ENCODE results near the gene RIOK3. TPM values are rescaled to one million over a fixed set of nuclear protein-coding genes. Genes with fewer than 3 reads are reported as not detected.

RIOK3 gene
- total and polyA plus RNA-seq, 9 donors = 21.5 to 48.3 (median 39.2) TPM

GRCh38 chr18:23528580-23529472 lies 75.7 kb downstream of the RIOK3 start:
- no peaks in the 10 kb centered on the region for H3K36me3 ChIP-seq
- H3K4me1 ChIP-seq (ENCODE audit: insufficient read depth) = peaks cover 2% of the 10 kb centered on the region
- no peaks in the 10 kb centered on the region for H3K27me3 ChIP-seq
- H3K9me3 ChIP-seq = no peaks in the 10 kb centered on the region
- TF ChIP-seq EP300 (IDR thresholded peaks at IDR 0.05) (no peak), POLR2A (IDR thresholded peaks at IDR 0.05) (no peak), CTCF (IDR thresholded peaks at IDR 0.05) (no peak)
- DNase-seq = peak in 1 of 5 donors; percentile 35
- 84 to 86% (median 84%) methylated on average over 20 of the region's 20 CpGs for WGBS, 3 donors
- no peak overlapping the region for H3K27ac ChIP-seq
- H3K4me3 ChIP-seq = no peak overlapping the region
- intact Hi-C loops (cut with DNase I) = no loop called here

GRCh38 chr18:23529604-23530003 lies 76.5 kb downstream of the RIOK3 start:
- no peak for DNase-seq
- Histone ChIP-seq H3K4me3 (no peak overlapping the region), H3K27ac (no peak overlapping the region), H3K4me1 (ENCODE audit: insufficient read depth) (peaks cover 2% of the 10 kb centered on the region), H3K36me3 (no peaks in the 10 kb centered on the region), H3K9me3 (no peaks in the 10 kb centered on the region), H3K27me3 (no peaks in the 10 kb centered on the region)
- intact Hi-C loops (cut with DNase I) = no loop called here
- TF ChIP-seq POLR2A (IDR thresholded peaks at IDR 0.05) (no peak), EP300 (IDR thresholded peaks at IDR 0.05) (no peak), CTCF (IDR thresholded peaks at IDR 0.05) (no peak)
- WGBS, 3 donors = 86 to 93% (median 88%) methylated on average over 3 of the region's 3 CpGs

DNA sequence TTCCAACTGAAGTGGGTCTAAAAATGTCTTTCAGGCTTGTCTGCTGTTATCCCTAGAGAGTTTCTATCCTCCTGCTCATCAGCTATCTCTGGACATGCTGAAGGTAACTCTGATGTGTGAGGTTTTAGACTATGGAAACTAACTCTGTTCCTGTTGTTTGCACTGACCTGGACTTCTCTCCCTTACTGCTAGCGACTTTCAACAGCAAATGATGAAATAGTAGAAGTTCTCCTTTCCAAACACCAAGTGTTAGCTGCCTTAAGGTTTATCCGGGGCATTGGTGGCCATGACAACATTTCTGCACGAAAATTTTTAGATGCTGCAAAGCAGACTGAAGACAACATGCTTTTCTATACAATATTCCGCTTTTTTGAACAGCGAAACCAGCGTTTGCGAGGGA lies 77.1 kb downstream of the RIOK3 start:
- H3K9me3 ChIP-seq = no peaks in the 10 kb centered on the region
- no peaks in the 10 kb centered on the region for H3K36me3 ChIP-seq
- H3K27me3 ChIP-seq = no peaks in the 10 kb centered on the region
- no peak overlapping the region for H3K4me3 ChIP-seq
- no peak overlapping the region for H3K27ac ChIP-seq
- H3K4me1 ChIP-seq (ENCODE audit: insufficient read depth) = peaks cover 2% of the 10 kb centered on the region
- intact Hi-C loops (cut with DNase I) = no loop called here
- WGBS, 3 donors = 85 to 89% (median 88%) methylated on average over 7 of the region's 7 CpGs
- no peak for DNase-seq
- TF ChIP-seq POLR2A (IDR thresholded peaks at IDR 0.05) = no peak
- TF ChIP-seq EP300 (IDR thresholded peaks at IDR 0.05) = no peak
- no peak for TF ChIP-seq CTCF (IDR thresholded peaks at IDR 0.05)

GRCh38 chr18:23531912-23532311 lies 78.8 kb downstream of the RIOK3 start:
- Histone ChIP-seq H3K4me1 (ENCODE audit: insufficient read depth) (peaks cover 2% of the 10 kb centered on the region), H3K9me3 (no peaks in the 10 kb centered on the region), H3K4me3 (no peak overlapping the region), H3K27me3 (no peaks in the 10 kb centered on the region), H3K27ac (no peak overlapping the region), H3K36me3 (no peaks in the 10 kb centered on the region)
- DNase-seq = no peak
- intact Hi-C loops (cut with DNase I) = no loop called here
- TF ChIP-seq EP300 (IDR thresholded peaks at IDR 0.05) = no peak
- TF ChIP-seq CTCF (IDR thresholded peaks at IDR 0.05) = no peak
- TF ChIP-seq POLR2A (IDR thresholded peaks at IDR 0.05) = no peak
- 94 to 96% (median 96%) methylated on average over 13 of the region's 13 CpGs for WGBS, 3 donors

Small RNAs within 50 kb of the gene (small RNA-seq; reads per million reads assigned to genes)
- not detected for gene AC026634.1
- not detected for gene RF00019

Other genes starting within 250 kb of the RIOK3 start
- 10 to 100 TPM; 15.0 to 29.2 (median 21.8) TPM for gene RMC1, start 50.2 kb downstream of the RIOK3 start, total RNA-seq
- 10 to 100 TPM; 22.9 to 29.5 TPM for gene RMC1, start 50.2 kb downstream of the RIOK3 start, polyA plus RNA-seq
- gene NPC1, start 133.2 kb downstream of the RIOK3 start, total RNA-seq = 10 to 100 TPM; 21.8 to 54.5 (median 29.8) TPM
- gene NPC1, start 133.2 kb downstream of the RIOK3 start, polyA plus RNA-seq = 100 to 1,000 TPM in 1 of 2 donors, 10 to 100 TPM in 1; 26.4 to 100 TPM
- gene ANKRD29, start 209.6 kb downstream of the RIOK3 start, total RNA-seq = 10 to 100 TPM; 14.6 to 25.7 (median 17.6) TPM
- gene ANKRD29, start 209.6 kb downstream of the RIOK3 start, polyA plus RNA-seq = 10 to 100 TPM; 16.9 to 23.4 TPM
- 10 to 100 TPM in 5 of 7 donors, 1 to 10 TPM in 2; 7.4 to 44.9 (median 14.8) TPM for gene LAMA3, start 236.2 kb downstream of the RIOK3 start, total RNA-seq
- 10 to 100 TPM in 1 of 2 donors, 1 to 10 TPM in 1; 2.9 to 24.3 TPM for gene LAMA3, start 236.2 kb downstream of the RIOK3 start, polyA plus RNA-seq

All from ovary (tissue), 9 donors.